Left cardiac atrium (tissue), 4 donors: ENCODE results near the gene IRAK4. TPM values are rescaled to one million over a fixed set of nuclear protein-coding genes. Genes with fewer than 3 reads are reported as not detected.
"Not testable (repeated sequence)": the region's sequence is repeated elsewhere in the genome, so short reads cannot be mapped to it uniquely, and the experiment has no call there.

Experiments
- ATAC-seq, 2 donors: fragments of 200-7000 bp; cut with Tn5 transposase; one replicate each; pipeline ENCODE4 v1.9.1; 2020; ENCODE audit warnings: mild to moderate bottlenecking in 2 of 2, moderate library complexity in 2 of 2
- DNase-seq: peaks from one replicate; pipeline ENCODE4 v3.0.0-alpha.2; 2020
- intact Hi-C, 2 donors: fragments of 100-400 bp; cut with DNase I; formaldehyde crosslinking; loops; one replicate each; pipeline versions ENCODE4 v1.14.1 to v1.15.1; 2022 to 2023
- long read RNA-seq: library from polyadenylated mRNA; unstranded; transcript quantifications from one replicate; pipeline ENCODE4 v2.0.0, GENCODE V29; 2021
- total RNA-seq, 2 donors: library from RNA; stranded (reverse); fragmentation: NEBNext Ultra II Directional; extraction: Animal tissue kit (Norgen Biotek cat#: 25700); gene quantifications; one replicate each; pipeline ENCODE4 v1.2.1, GENCODE V29; 2021
- donor health status: DM: no; HTN: yes; CAD: no.
- donor health status: DM: no; HTN: yes; CAD: no; lungs with severe emphysema.
- donor health status: DM: yes; HTN: yes; CAD: no.
- donor health status: Dilated cardiomyopathy.

Gene IRAK4
- 10 to 100 TPM in 1 of 2 donors, 1 to 10 TPM in 1; 9.7 to 10.7 TPM for total RNA-seq
- long read RNA-seq, full-length matches to known transcripts, result 2 of 2 reads
- long read RNA-seq, partial matches to known transcripts, result 0 of 2 reads
- long read RNA-seq, other reads (novel, unspliced or antisense), result 0 of 2 reads

DNA sequence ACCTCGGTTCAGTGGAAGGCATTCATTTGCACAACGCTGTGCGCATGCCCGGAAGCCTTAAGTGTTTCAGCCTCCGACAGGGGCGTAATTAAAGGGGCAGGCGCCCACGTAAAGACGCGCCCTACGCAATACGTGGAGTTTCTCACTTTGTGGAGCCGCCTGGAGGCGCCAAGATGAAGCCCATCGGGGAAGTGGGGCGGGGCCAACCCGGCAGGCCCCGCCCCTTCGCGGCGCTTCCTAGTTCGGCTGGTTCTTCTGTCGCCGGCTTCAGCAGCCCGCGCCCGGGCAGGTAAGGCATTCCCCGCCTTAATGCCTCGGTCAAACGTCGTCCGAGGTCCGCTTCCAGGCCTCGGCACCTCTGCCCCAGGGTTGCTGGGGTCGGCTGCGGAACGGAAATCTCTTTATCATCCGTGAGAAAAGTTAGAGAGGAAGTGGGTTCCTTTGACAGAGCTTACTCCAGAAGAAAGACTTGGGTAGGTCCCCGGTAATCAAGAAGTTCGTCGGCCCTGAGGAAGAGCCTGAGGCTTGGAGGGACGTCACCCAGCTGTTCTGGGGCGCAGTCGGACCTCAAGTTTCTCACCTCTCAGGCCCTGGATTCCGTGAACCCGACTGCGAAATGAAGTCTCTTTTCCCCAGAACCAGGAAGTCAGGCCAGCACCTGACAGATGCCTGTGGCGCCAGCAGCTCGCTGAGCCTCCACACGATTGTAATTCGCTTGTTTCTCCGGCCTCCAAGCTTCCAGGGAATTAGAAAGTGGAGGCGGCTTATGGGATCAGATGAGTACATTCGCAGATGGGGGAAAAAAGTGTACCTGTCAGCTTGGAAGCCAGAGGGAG, at the start of gene IRAK4, which contains the start of gene PUS7L:
Gene IRAK4 (plus strand): TSS at position 224 of the 836 bp plus-strand sequence. CDS start 9,161 bp downstream, outside the sequence.
Gene PUS7L (minus strand): TSS at position 63 of the 836 bp plus-strand sequence. CDS start 3,545 bp downstream, outside the sequence.
- intact Hi-C loops, result loop anchor here in 1 of 2 donors (5.0 kb wide), 1 partner anchor 48 kb away; the partner anchor contains the start of gene TWF1
- ATAC-seq, result peak; percentile 99 to 100
- peak; percentile 98 for DNase-seq

DNA sequence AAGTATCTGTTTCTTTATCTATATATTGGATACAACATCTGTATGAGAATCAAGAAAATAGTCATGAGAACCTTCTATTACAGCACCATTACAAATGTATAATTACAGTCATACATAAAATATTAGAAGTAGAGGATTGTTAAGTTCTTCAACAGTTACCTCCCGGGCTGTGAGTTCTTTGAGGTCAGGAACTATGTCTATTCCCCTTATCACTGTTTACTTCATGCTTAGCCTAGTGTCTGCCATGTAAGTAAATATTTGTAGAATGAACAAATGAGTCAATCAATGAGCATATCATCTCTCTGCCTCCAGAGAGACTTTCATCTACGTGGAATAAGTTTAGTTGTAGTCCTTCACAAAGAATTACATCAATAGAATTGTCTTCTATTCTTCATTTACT, 47.4 kb upstream of the IRAK4 start:
- intact Hi-C loops, result no loop called here
- DNase-seq (no peak), ATAC-seq (no peak)

DNA sequence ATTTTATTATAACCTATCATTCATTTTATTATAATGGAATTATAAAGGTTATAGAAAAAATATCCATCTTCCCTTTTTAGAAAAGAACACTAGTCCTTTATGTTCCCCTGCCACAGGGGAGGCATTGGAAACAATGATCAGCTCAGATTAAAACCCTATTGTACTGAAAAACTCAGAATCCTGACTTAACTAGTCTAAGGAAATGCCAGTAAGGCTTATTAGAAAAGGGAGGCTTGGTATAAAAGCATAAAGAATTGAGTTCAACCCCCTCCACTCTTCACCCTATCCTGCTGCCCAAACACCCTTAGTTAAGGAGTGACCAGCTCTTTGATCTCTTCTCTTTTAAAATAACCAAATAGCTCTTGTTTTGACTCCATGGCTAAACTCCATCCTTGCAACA, 36.1 kb upstream of the IRAK4 start:
- DNase-seq, result no peak
- no peak for ATAC-seq
- intact Hi-C loops, result no loop called here

DNA sequence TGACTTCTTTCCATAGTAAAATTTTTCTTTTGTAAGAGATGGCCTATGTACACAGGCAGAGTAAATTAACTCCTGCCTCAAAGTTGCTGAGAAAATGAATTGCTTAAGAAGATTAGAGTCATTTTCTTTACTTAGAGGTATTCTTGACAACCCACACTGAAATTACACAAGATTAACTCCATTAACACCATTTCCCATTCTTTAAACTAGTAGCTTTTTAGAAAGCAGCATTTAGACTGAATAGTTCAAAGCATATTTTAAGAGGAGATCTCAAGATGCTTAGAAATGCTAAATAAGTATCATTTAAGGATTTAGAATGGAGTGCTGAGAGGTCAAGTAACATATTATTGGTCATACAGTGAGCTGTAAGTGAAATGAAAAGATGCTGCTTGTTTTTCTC, 35.6 kb upstream of the IRAK4 start:
- ATAC-seq (no peak), DNase-seq (no peak)
- intact Hi-C loops, result no loop called here

DNA sequence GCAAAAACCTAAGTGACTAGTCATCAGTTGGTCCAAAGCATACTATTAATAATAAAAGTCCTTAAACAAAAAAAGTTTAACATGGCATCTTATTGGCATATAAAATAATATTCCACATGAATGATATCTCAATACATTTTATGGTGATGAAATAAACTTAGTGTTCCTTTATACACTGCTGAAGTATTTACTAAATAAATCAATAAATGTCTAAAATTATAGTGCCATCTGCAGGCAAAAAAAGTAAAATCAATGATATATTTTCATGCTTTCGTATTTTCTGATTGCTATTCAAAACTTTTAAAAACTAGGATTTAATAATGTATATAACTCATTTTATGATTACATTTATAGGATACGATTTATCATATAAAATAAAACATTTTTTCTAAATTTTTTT, 30.6 kb upstream of the IRAK4 start:
- intact Hi-C loops, result loop anchor here in 1 of 2 donors (5.0 kb wide), 2 partner anchors 226 to 281 kb away; no protein-coding TSS in a partner anchor
- no peak for ATAC-seq

DNA sequence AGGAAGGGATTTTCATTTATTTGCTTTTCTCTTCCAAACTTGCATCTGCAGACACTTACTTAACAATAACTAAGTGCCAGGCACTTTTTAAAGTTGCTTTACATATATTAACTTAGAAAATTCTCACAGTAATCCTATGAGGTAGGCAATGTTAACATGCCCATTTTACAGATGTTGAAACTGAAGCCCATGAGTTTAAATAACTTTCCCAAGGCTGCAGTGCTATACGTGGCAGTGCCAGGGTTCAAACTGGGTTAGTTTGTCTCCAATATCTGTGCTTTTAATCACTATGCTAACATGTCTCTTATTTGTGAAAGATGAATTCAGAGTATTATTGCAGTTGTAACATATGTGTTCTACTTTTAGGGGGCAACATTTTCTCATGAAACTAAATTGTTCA, 30.1 kb upstream of the IRAK4 start:
- ATAC-seq (no peak), DNase-seq (no peak)
- intact Hi-C loops, result loop anchor here in 1 of 2 donors (5.0 kb wide), 2 partner anchors 226 to 281 kb away; no protein-coding TSS in a partner anchor

More for the DNA sequence above, 30.6 kb upstream of the IRAK4 start:
- DNase-seq, result no peak

DNA sequence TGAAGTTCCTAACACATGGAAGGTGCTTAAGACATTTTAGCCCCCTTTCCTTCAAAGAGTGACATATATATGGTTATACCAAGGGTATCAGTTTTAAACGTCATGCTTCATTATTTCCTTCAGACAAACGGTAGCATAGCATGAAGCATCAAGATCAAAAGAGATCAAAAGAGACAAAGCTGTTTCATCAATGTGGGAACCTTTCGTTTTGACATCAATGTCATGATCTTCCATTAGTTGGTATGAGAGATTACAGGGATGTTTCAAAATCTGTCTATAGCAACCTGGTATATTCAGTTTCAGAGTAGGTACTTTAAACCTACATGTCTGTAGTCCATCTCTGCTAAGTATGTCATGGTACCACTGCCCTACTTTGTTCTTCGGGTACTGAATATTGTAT, 28.5 kb upstream of the IRAK4 start:
- no peak for DNase-seq
- ATAC-seq, result no peak
- intact Hi-C loops, result no loop called here

DNA sequence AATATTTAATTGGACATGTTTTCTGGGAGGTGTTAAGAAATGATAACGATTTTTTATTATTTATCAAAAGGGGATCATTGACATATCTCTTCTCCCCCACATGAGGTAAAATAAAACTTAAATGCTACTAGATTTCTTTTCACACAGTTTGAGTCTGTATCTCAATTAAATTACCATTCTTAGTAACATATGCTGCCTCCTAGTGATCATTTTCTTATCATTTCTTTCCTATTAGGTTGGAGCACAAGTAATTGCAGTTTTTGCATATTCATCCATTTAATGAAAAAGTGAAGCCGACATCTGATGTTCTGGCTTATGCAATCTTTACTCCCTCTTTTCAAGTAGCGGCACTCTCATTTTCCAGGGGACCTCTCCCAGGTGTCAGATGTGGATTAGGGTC, 25.1 kb upstream of the IRAK4 start:
- ATAC-seq (no peak), DNase-seq (no peak)
- intact Hi-C loops, result no loop called here

DNA sequence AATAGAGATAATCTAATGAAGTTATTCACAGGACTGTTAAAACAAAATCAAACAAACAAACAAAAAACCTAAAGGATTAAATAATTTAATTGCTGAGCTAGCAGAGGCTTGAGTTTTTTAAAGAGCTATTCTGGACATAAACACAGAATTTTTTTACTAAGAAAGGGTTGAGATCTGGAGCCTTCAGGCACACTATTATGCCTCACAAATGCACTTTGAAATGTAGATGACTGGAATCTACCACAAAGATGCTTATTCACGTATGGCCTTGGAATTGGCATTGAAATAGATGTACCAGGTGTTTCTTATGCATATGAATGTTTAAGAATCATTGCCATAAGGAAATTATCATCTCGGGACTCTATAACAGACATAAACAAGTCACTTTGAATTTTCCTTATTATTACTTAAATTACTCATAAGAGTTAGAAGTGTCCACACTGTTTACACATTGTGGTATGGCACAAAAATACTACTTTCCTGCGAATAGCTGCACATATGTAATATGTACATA, 21.8 kb upstream of the IRAK4 start:
- intact Hi-C loops, result no loop called here
- ATAC-seq (no peak), DNase-seq (no peak)

DNA sequence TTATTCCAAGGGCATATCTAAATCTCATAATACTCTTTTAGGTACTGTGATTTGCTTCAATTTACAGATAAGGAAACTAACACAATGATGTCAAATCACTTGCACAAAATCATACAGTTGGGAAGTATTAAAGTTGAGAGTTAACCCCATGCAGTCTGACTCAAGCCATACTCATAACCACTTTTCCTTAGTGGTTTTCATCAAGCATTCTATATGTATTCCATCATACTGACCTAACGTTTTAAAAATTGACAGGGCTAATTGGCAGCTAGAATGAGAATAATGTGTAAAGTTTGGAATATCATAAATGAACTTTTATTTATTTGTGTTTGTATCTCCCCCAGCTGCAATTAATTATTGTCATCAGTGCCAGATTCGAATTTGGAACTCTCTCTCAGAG, 21.1 kb upstream of the IRAK4 start:
- ATAC-seq (no peak), DNase-seq (no peak)
- intact Hi-C loops, result no loop called here

DNA sequence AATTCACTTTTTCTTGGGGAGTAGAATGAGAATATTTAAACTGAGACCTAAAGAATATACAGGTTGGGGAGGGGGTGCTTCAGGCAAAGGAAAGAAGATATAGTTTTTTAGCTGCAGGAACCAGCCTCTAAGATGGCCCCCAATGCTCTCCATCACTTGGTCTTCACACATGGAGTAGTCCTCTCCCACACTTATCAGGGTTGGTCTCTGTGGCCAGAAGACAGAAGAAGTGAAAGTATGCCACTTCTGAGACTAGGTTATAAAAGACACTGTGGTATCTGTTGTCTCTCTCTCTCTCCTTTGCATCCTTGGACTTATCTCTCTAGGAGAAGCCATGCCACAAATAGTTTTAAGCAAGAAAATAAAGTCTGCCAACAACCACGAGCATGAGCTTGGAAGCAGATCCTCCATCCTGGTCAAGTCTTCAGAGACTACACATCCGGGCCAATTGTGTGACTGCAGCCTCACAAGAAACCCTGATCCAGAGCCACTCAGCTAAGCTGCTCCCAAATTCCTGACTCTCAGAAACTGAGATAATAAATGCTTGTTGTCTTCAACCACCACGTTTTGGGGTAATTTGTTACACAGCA, 18.1 kb upstream of the IRAK4 start:
- no peak for DNase-seq
- intact Hi-C loops, result no loop called here
- no peak for ATAC-seq

DNA sequence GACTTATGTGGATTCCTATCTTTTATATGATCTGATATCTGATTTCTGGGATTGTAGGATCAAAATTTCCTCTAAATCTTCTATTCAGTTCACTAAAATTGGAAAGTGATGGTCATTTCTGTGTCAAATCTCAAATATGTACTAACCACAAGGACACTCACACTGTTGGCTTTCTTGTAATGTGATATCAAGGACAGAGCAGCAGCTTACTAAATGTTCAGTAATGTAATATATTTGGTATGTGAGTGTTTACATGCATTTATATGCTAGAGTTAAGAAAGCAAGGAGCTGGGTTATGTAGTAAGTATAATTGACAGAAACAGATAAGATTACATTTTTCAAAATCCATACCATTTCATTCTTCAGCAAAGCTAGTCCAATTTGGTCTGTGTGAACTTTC, 16.6 kb upstream of the IRAK4 start:
- intact Hi-C loops, result no loop called here
- DNase-seq (no peak), ATAC-seq (no peak)

DNA sequence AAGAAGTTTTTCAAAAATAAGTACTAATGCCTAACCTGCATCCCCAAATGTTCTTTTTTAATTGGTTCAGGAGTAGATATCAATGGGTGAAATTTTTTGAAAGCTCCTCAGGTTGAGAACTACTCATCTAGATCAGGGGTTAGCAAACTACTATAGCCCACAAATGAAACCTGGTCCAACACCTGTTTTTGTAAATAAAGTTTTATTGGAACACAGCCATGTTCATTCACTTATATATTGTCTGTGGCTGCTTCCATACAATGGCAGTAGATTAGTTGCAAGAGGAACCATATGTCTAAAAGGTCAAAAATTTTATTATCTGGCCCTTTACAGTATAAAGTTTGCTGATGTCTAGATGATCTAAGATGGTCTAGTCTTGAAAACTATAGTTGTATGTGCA, 13.9 kb upstream of the IRAK4 start:
- ATAC-seq (no peak), DNase-seq (no peak)
- intact Hi-C loops, result no loop called here

DNA sequence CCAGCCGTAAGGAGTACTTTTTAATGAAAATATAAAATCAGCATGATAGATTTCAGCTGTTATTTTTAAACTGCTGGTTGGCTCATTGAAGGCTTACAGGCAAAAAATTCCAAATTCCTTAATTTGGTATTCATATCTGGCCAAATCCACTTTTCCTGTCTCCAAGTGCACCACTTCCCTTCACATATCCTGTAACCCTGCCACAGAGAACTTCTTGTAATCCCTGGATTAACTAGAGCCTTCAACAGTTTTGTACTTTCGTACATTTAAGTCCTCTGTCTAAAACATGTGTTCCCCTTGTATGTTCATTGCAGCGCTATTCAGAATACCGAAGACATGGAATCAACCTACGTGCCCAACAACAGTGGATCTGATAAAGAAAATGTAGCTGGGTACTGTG, 9.7 kb upstream of the IRAK4 start:
- ATAC-seq (no peak), DNase-seq (no peak)
- intact Hi-C loops, result no loop called here

DNA sequence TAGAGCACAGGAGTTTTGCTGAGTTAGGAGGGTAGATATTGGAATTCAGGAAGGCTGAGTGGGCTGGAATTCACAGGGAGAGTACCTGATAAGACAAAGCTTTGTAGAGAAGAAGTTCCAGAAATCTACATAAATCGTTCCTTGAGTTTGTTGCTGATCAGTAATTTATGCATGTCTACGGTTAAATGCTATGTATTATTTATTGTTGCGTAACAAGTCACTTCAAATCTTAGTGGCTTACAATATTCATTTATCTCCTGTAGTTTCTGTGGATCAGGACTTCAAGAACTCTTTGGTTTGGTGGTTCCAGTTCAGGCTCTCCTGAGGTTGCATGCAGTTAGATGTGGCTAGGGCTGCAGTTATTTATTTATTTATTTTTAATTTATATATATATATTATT, 7.9 kb upstream of the IRAK4 start:
- ATAC-seq, result no peak
- no peak for DNase-seq
- intact Hi-C loops, result no loop called here

DNA sequence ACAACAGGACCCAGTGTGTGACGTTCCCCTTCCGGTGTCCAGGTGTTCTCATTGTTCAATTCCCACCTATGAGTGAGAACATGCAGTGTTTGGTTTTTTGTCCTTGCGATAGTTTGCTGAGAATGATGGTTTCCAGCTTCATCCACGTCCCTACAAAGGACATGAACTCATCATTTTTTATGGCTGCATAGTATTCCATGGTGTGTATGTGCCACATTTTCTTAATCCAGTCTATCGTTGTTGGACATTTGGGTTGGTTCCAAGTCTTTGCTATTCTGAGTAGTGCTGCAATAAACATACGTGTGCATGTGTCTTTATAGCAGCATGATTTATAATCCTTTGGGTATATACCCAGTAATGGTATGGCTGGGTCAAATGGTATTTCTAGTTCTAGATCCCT, 7.4 kb upstream of the IRAK4 start:
- ATAC-seq, DNase-seq, intact Hi-C loops: not testable (repeated sequence)

DNA sequence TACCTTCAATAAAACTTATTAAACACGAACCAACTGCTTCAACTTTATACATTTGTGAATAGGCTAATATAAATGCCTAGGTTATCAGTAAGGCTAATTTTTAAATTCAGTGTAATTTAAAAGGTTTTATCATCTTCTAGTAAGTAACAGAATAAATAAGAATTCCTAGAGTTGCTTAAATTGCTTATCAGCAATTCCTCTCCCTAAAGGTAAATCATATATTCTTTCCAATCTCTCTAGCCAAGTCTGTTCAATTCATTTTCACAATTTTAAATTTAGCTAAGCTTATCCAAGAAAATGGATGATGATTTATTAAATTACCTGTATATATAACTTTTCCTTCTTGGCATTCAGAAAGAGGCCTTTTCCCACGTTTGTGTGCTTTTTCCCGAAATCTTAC, 4.7 kb upstream of the IRAK4 start:
- no peak for DNase-seq
- intact Hi-C loops, result no loop called here
- ATAC-seq, result no peak

DNA sequence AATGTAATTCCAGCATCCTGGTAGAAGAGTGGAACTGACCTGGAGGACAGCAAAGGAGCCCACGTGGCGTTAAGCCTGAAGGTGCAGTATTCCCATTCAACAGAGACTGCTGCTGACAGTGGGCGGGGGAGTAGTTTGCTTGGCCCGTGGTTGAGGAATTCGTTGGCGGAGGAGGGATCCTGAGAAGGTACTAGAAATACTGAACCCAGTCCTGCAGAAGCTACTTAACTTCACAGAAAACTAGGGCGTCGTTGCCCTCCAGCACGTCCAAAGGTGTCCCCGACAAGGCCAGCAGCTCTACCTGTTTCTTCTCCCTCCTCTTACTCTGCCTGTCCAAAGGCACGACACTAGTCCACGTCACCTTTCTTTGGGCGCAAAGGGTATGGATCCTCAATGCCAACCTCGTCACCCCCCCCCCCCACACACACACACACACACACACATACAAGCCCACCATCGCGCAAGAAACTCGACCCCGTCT, 464 bp upstream of the IRAK4 start:
- DNase-seq (no peak), ATAC-seq (peak; percentile 20 to 58)
- intact Hi-C loops, result loop anchor here in 1 of 2 donors (5.0 kb wide), 1 partner anchor 49 kb away; the partner anchor contains the start of gene TWF1

DNA sequence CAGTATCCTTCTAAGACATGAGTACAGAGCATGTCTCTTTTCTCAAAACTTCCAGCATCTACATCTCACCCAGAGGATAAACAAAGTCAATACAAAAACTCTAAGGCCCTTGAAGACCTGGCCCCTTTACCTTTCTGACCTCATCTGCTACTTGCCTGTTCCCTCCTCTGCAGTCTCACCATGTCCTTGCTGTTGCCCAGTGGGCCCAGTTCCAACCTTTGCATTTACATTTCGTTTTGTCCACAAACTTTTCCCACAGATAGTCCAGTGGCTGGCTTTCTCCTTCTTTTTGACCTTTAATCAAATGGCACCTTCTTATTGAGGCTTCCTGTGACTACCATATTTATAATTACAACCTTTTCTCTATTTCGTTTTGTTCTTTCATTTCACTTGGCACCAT, 1.6 kb downstream of the IRAK4 start:
- DNase-seq (no peak), ATAC-seq (no peak)
- intact Hi-C loops, result no loop called here

DNA sequence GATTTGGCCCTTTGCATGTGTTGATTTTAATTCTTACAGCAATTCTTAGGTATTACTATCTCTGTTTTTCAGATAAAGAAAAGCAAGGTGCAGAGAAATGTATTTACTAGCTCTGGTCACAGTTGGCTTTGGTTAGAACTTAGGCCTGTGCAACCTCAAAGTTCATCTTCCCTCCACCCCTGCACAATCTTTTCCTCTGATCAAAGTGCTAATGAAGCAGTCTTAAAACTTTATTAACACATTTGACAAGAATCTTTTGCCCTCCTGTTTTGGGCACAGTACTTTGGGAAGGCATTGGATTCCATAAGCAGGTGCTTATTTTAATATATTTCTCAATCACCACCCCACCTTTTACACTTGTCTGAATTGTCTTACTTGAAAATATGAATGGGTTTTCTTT, 2.7 kb downstream of the IRAK4 start:
- intact Hi-C loops, result no loop called here
- no peak for DNase-seq
- no peak for ATAC-seq
